ENCODE results near the gene PARVB. TPM values are rescaled to one million over a fixed set of nuclear protein-coding genes. Genes with fewer than 3 reads are reported as not detected.

The PARVB gene
- total and polyA plus RNA-seq, 9 of the 15 experiments (the other 6 are each of a cell fraction or from before 2014, with no cell fraction given): 1.1 to 59.2 (median 29.2) TPM

DNA sequence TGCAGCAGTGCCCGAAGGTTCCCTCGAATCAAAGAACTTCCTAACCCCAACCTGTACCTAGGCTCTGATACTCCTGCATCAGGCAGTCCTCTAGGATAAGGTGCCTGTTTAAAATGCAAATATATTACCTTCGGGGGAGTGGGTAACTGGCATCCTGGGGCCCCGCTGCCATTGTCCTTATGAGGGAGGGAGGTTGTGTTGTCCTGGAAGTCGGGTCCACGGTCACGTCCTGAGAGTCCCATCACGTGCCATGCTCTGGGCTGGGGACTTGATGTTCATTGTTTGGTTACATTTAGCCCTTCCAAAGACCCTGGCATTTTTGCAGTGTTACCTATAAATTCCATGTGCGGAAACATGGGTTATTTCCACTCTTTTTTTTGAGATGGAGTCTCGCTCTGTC is 67.6 kb downstream of the PARVB start (continued):
- TF ChIP-seq, protein P1, sequence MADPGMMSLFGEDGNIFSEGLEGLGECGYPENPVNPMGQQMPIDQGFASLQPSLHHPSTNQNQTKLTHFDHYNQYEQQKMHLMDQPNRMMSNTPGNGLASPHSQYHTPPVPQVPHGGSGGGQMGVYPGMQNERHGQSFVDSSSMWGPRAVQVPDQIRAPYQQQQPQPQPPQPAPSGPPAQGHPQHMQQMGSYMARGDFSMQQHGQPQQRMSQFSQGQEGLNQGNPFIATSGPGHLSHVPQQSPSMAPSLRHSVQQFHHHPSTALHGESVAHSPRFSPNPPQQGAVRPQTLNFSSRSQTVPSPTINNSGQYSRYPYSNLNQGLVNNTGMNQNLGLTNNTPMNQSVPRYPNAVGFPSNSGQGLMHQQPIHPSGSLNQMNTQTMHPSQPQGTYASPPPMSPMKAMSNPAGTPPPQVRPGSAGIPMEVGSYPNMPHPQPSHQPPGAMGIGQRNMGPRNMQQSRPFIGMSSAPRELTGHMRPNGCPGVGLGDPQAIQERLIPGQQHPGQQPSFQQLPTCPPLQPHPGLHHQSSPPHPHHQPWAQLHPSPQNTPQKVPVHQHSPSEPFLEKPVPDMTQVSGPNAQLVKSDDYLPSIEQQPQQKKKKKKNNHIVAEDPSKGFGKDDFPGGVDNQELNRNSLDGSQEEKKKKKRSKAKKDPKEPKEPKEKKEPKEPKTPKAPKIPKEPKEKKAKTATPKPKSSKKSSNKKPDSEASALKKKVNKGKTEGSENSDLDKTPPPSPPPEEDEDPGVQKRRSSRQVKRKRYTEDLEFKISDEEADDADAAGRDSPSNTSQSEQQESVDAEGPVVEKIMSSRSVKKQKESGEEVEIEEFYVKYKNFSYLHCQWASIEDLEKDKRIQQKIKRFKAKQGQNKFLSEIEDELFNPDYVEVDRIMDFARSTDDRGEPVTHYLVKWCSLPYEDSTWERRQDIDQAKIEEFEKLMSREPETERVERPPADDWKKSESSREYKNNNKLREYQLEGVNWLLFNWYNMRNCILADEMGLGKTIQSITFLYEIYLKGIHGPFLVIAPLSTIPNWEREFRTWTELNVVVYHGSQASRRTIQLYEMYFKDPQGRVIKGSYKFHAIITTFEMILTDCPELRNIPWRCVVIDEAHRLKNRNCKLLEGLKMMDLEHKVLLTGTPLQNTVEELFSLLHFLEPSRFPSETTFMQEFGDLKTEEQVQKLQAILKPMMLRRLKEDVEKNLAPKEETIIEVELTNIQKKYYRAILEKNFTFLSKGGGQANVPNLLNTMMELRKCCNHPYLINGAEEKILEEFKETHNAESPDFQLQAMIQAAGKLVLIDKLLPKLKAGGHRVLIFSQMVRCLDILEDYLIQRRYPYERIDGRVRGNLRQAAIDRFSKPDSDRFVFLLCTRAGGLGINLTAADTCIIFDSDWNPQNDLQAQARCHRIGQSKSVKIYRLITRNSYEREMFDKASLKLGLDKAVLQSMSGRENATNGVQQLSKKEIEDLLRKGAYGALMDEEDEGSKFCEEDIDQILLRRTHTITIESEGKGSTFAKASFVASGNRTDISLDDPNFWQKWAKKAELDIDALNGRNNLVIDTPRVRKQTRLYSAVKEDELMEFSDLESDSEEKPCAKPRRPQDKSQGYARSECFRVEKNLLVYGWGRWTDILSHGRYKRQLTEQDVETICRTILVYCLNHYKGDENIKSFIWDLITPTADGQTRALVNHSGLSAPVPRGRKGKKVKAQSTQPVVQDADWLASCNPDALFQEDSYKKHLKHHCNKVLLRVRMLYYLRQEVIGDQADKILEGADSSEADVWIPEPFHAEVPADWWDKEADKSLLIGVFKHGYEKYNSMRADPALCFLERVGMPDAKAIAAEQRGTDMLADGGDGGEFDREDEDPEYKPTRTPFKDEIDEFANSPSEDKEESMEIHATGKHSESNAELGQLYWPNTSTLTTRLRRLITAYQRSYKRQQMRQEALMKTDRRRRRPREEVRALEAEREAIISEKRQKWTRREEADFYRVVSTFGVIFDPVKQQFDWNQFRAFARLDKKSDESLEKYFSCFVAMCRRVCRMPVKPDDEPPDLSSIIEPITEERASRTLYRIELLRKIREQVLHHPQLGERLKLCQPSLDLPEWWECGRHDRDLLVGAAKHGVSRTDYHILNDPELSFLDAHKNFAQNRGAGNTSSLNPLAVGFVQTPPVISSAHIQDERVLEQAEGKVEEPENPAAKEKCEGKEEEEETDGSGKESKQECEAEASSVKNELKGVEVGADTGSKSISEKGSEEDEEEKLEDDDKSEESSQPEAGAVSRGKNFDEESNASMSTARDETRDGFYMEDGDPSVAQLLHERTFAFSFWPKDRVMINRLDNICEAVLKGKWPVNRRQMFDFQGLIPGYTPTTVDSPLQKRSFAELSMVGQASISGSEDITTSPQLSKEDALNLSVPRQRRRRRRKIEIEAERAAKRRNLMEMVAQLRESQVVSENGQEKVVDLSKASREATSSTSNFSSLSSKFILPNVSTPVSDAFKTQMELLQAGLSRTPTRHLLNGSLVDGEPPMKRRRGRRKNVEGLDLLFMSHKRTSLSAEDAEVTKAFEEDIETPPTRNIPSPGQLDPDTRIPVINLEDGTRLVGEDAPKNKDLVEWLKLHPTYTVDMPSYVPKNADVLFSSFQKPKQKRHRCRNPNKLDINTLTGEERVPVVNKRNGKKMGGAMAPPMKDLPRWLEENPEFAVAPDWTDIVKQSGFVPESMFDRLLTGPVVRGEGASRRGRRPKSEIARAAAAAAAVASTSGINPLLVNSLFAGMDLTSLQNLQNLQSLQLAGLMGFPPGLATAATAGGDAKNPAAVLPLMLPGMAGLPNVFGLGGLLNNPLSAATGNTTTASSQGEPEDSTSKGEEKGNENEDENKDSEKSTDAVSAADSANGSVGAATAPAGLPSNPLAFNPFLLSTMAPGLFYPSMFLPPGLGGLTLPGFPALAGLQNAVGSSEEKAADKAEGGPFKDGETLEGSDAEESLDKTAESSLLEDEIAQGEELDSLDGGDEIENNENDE (IDR thresholded peaks at IDR 0.05; ENCODE audit: low read depth, low read length): no peak
- TF ChIP-seq PHB2 (IDR thresholded peaks at IDR 0.05; ENCODE audit: low read depth) (no peak), SRSF3 (IDR thresholded peaks at IDR 0.05; ENCODE audit: insufficient read depth, low read length) (no peak), MCM2 (IDR thresholded peaks at IDR 0.05; ENCODE audit: low read depth) (no peak)
